ENCODE data around the gene H2BK1. TPM values are rescaled to one million over a fixed set of nuclear protein-coding genes. Genes with fewer than 3 reads are reported as not detected.
A peak's percentile ranks its signal among the peaks of the same experiment; 100 is the strongest.

H2BK1 gene
- total and polyA plus RNA-seq, 2 of the 13 experiments (the other 11 are each of a cell fraction or from before 2014, with no cell fraction given): not detected

DNA sequence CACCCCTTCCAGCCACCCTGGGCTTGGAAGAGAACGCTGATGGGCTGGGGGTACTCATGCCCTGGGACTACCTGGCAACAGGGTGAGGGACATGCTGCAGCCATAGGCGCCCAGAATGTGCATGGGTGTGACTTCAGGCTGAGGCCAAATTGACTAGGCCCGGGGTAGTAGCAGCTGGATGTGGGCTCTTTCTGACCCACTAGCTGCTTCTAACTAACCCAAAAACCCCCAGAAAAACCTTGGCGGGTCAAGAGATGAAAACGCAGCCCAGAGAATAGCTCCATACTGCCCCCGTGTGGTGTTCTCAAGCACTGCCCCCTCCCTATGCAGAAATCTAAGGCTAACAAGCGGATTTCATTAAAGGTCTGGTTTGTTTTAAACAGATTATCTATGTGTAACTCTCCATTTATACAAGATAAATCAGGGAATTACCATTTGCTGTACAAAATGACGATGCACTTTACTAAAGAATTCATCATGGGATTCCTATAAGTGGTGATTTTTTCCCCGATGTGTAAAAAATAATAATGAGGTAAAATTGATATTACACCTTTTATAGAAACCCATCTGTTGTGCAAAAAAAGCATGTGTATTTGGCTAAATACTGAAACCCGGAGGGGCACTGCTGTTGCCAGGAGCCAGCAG lies 34.0 kb upstream of the H2BK1 start:
- Histone ChIP-seq H3K36me3 (replicated peaks in 1 of 2; ENCODE audit: control insufficient read depth in 1 of 2, insufficient read depth in 2 of 2, low read length in 2 of 2) (no peaks in the 10 kb centered on the region), H3K9me3 (ENCODE audit: low read length) (no peaks in the 10 kb centered on the region), H3K27ac (ENCODE audit: extremely low read length, insufficient read depth, low read length) (no peak overlapping the region), H3K4me2 (ENCODE audit: low read depth, low read length) (peak overlapping the region; percentile 76; the same call in 1 of the 2 replicates), H3K27me3 (ENCODE audit: control insufficient read depth in 1 of 2, insufficient read depth in 2 of 2, low read length in 2 of 2) (peaks cover 7 to 40% of the 10 kb centered on the region in 2 experiments; a peak in 3 of 5 replicates), H3K79me2 (ENCODE audit: insufficient read depth, low read length) (no peaks in the 10 kb centered on the region), H4K20me1 (ENCODE audit: insufficient read depth, low read length) (no peaks in the 10 kb centered on the region; the same call in 1 of the 2 replicates), H3K4me3 (replicated peaks in 1 of 3; ENCODE audit: insufficient read depth in 1 of 3, low read depth in 2 of 3, low read length in 3 of 3) (peak overlapping the region in 1 of 3 experiments; percentile 66; a peak in 1 of 6 replicates), H2AFZ (ENCODE audit: low read length) (no peak overlapping the region), H3K9ac (ENCODE audit: insufficient read depth, low read depth, low read length) (no peak overlapping the region), H3K4me1 (ENCODE audit: insufficient read depth, low read length) (peaks cover 68% of the 10 kb centered on the region)
- TF ChIP-seq, protein P1, sequence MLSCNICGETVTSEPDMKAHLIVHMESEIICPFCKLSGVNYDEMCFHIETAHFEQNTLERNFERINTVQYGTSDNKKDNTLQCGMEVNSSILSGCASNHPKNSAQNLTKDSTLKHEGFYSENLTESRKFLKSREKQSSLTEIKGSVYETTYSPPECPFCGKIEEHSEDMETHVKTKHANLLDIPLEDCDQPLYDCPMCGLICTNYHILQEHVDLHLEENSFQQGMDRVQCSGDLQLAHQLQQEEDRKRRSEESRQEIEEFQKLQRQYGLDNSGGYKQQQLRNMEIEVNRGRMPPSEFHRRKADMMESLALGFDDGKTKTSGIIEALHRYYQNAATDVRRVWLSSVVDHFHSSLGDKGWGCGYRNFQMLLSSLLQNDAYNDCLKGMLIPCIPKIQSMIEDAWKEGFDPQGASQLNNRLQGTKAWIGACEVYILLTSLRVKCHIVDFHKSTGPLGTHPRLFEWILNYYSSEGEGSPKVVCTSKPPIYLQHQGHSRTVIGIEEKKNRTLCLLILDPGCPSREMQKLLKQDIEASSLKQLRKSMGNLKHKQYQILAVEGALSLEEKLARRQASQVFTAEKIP (CRISPR knock-in tag; IDR thresholded peaks at IDR 0.05; ENCODE audit: borderline replicate concordance): no peak
- TF ChIP-seq, protein P2, sequence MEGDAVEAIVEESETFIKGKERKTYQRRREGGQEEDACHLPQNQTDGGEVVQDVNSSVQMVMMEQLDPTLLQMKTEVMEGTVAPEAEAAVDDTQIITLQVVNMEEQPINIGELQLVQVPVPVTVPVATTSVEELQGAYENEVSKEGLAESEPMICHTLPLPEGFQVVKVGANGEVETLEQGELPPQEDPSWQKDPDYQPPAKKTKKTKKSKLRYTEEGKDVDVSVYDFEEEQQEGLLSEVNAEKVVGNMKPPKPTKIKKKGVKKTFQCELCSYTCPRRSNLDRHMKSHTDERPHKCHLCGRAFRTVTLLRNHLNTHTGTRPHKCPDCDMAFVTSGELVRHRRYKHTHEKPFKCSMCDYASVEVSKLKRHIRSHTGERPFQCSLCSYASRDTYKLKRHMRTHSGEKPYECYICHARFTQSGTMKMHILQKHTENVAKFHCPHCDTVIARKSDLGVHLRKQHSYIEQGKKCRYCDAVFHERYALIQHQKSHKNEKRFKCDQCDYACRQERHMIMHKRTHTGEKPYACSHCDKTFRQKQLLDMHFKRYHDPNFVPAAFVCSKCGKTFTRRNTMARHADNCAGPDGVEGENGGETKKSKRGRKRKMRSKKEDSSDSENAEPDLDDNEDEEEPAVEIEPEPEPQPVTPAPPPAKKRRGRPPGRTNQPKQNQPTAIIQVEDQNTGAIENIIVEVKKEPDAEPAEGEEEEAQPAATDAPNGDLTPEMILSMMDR (CRISPR knock-in tag; IDR thresholded peaks at IDR 0.05): peak; percentile 66
- TF ChIP-seq SMC3 (IDR thresholded peaks at IDR 0.05; ENCODE audit: low read length) (0 out of 2 replicates have a peak, but pooled peaks have one; percentile 29), STAG1 (CRISPR knock-in tag; IDR thresholded peaks at IDR 0.05) (peak; percentile 35)
- intact Hi-C loops (cut with micrococcal nuclease; ENCODE audit: unreplicated experiment): loop anchor here (2.0 to 10.0 kb wide), 2 partner anchors 54 to 160 kb away; partner anchors contain the start of genes AGAP3, FASTK and TMUB1
- BruUV-seq (replicated peaks): no TSS peak
- ATAC-seq (no peak), FAIRE-seq (peak; percentile 72), DNase-seq (ENCODE audit: low spot score) (no peak)
- ChIA-PET POLR2A (interaction anchor here (1.9 kb wide), 1 partner anchor 12 kb away, joined by 8 read pairs; the partner anchor contains the start of gene CHPF2), CTCF (ENCODE audit: low intra/inter-chr PET ratio, low total read pairs) (interaction anchor here (1.3 to 2.6 kb wide), 3 partner anchors 53 to 107 kb away, joined by 5 to 18 read pairs (median 6); no protein-coding TSS in a partner anchor)
- WGBS (ENCODE audit: low lambda C conversion rate): 30% methylated on average over 10 of the region's 10 CpGs
- in situ Hi-C loops (cut with HindIII; ENCODE audit: extremely low pct_ligation_motif_present, low pct_unique_long_range_greater_than_20kb): no loop called here
